H1 (cell line): ENCODE data around the gene STK32C. TPM values are rescaled to one million over a fixed set of nuclear protein-coding genes. Genes with fewer than 3 reads are reported as not detected.

ENCODE experiments used
- CTCF ChIA-PET: fragments of 300-600 bp; sonication (Branson Sonifier 250); formaldehyde crosslinking; loops from one replicate; lab custom pipeline; 2021; ENCODE audit not compliant: partially characterized antibody; lab: Charles Lee
- POLR2A ChIA-PET: fragments of 300-600 bp; sonication (Branson Sonifier 250); formaldehyde crosslinking; loops from one replicate; lab custom pipeline; 2021; ENCODE audit warnings: inconsistent platforms; ENCODE audit not compliant: partially characterized antibody; lab: Charles Lee
- DNase-seq, 2 experiments: peaks; one replicate each; pipeline versions ENCODE4 v3.0.0 to v3.0.0-alpha.2; 2010 to 2022; ENCODE audit warnings: low spot score in 2 of 2, low read depth in 1 of 2, mixed read lengths in 1 of 2
- FAIRE-seq: peaks from 2 replicates; lab custom pipeline; 2011; peaks lifted over from hg19 to GRCh38; lab: Jason Lieb, UNC
- H2AFZ ChIP-seq: 2 replicates; pipeline ENCODE4 v1.8.1; 2012; ENCODE audit warnings: low read length, inconsistent platforms
- H2AK5ac ChIP-seq: 2 replicates; pipeline ENCODE4 v1.6.1; 2013; ENCODE audit warnings: low read depth, low read length
- H2BK120ac ChIP-seq: replicated peaks from 2 replicates; pipeline ENCODE3; 2013; ENCODE audit warnings: low read depth, low read length, inconsistent platforms
- H2BK12ac ChIP-seq: 2 replicates; pipeline ENCODE4 v1.6.1; 2013; ENCODE audit warnings: low read depth, low read length
- H2BK15ac ChIP-seq: 2 replicates; pipeline ENCODE4 v1.6.1; 2013; ENCODE audit warnings: low read length
- H2BK20ac ChIP-seq: 2 replicates; pipeline ENCODE4 v1.6.1; 2013; ENCODE audit warnings: low read length
- H2BK5ac ChIP-seq: 2 replicates; pipeline ENCODE4 v1.6.1; 2013; ENCODE audit warnings: low read depth, low read length
- H3K14ac ChIP-seq: 2 replicates; pipeline ENCODE4 v1.6.1; 2013; ENCODE audit warnings: inconsistent platforms; ENCODE audit not compliant: insufficient read length
- H3K18ac ChIP-seq: 2 replicates; pipeline ENCODE4 v1.6.1; 2013; ENCODE audit warnings: low read length; ENCODE audit errors: extremely low read depth
- H3K23ac ChIP-seq: 2 replicates; pipeline ENCODE4 v1.6.1; 2013; ENCODE audit warnings: inconsistent platforms; ENCODE audit not compliant: insufficient read length
- H3K23me2 ChIP-seq: 2 replicates; pipeline ENCODE4 v1.6.1; 2013; ENCODE audit warnings: low read depth, low read length
- H3K27ac ChIP-seq: 2 replicates; pipeline ENCODE4 v1.6.1; 2011; ENCODE audit warnings: low read depth, low read length, inconsistent platforms
- H3K27me3 ChIP-seq, 4 experiments: replicated peaks in 1 of 4; 1 replicate in 1 of 4; 2 replicates in 3 of 4; pipeline versions ENCODE4 v1.6.1 to v1.8.1; 2011 to 2013; ENCODE audit warnings: low read length in 3 of 4, mild to moderate bottlenecking in 3 of 4, inconsistent platforms in 2 of 4, mixed read lengths in 2 of 4, moderate library complexity in 1 of 4; ENCODE audit not compliant: control insufficient read depth in 3 of 4, insufficient read depth in 3 of 4; ENCODE audit errors: extremely low read depth in 1 of 4
- H3K36me3 ChIP-seq, 4 experiments: 2 replicates each; pipeline versions ENCODE4 v1.6.1 to v1.8.1; 2011 to 2013; ENCODE audit warnings: mild to moderate bottlenecking in 4 of 4, low read length in 3 of 4, moderate library complexity in 2 of 4, control low read depth in 1 of 4, inconsistent platforms in 1 of 4; ENCODE audit not compliant: insufficient read depth in 4 of 4, control insufficient read depth in 2 of 4
- H3K4ac ChIP-seq: replicated peaks from 2 replicates; pipeline ENCODE3; 2013; ENCODE audit warnings: low read length, low read depth, mixed read lengths, inconsistent platforms; ENCODE audit not compliant: insufficient read length
- H3K4me1 ChIP-seq, 4 experiments: replicated peaks in 1 of 4; 1 replicate in 1 of 4; 2 replicates in 3 of 4; pipeline versions ENCODE4 v1.6.1 to v1.8.1; 2011 to 2013; ENCODE audit warnings: low read length in 3 of 4, inconsistent platforms in 2 of 4, mixed read lengths in 1 of 4; ENCODE audit not compliant: insufficient read depth in 4 of 4, control insufficient read depth in 3 of 4
- H3K4me2 ChIP-seq, 2 experiments: 2 replicates each; pipeline versions ENCODE4 v1.6.1 to v1.8.1; 2011 to 2013; ENCODE audit warnings: low read depth in 2 of 2, low read length in 2 of 2, control low read depth in 1 of 2, inconsistent platforms in 1 of 2, mild to moderate bottlenecking in 1 of 2; ENCODE audit not compliant: insufficient read depth in 1 of 2
- H3K4me3 ChIP-seq, 4 experiments: fragments of 200-600, 300-600 bp in 1 of 4; sonication (generic), shearing (Covaris generic), sonication (Bioruptor Twin) in 1 of 4; 2 replicates each; pipeline versions ENCODE4 v1.5.1 to v1.8.1; 2011 to 2016; ENCODE audit warnings: low read length in 4 of 4, low read depth in 3 of 4, control low read depth in 2 of 4, inconsistent platforms in 2 of 4, mild to moderate bottlenecking in 2 of 4, mixed read lengths in 1 of 4, moderate library complexity in 1 of 4; ENCODE audit not compliant: insufficient read depth in 2 of 4; ENCODE audit errors: extremely low read depth in 1 of 4
- H3K56ac ChIP-seq: replicated peaks from 2 replicates; pipeline ENCODE3; 2013; ENCODE audit warnings: low read depth, mild to moderate bottlenecking, mixed read lengths, low read length, inconsistent platforms; ENCODE audit not compliant: insufficient read length
- H3K79me1 ChIP-seq: 2 replicates; pipeline ENCODE4 v1.6.1; 2013; ENCODE audit warnings: low read depth, low read length, control low read depth
- H3K79me2 ChIP-seq, 2 experiments: 2 replicates each; pipeline versions ENCODE4 v1.6.1 to v1.8.1; 2012 to 2013; ENCODE audit warnings: low read length in 2 of 2, mild to moderate bottlenecking in 2 of 2, inconsistent platforms in 1 of 2; ENCODE audit not compliant: insufficient read depth in 2 of 2, control insufficient read depth in 1 of 2
- H3K9ac ChIP-seq, 4 experiments: replicated peaks in 1 of 4; 1 replicate in 1 of 4; 2 replicates in 3 of 4; pipeline versions ENCODE4 v1.6.1 to v1.8.1; 2011 to 2013; ENCODE audit warnings: low read depth in 3 of 4, low read length in 3 of 4, control low read depth in 2 of 4, mild to moderate bottlenecking in 2 of 4, moderate library complexity in 2 of 4, inconsistent platforms in 1 of 4; ENCODE audit errors: extremely low read depth in 1 of 4
- H3K9me3 ChIP-seq, 2 experiments: 2 replicates each; pipeline versions ENCODE4 v1.6.1 to v1.8.1; 2012 to 2013; ENCODE audit warnings: mild to moderate bottlenecking in 2 of 2, moderate library complexity in 2 of 2, control low read depth in 1 of 2, inconsistent platforms in 1 of 2, low read depth in 1 of 2, low read length in 1 of 2, mixed read lengths in 1 of 2; ENCODE audit not compliant: insufficient read depth in 2 of 2
- H4K20me1 ChIP-seq, 2 experiments: replicated peaks in 1 of 2; 2 replicates each; pipeline versions ENCODE3 to v1.8.1; 2011 to 2013; ENCODE audit warnings: inconsistent platforms in 2 of 2, low read length in 2 of 2, mild to moderate bottlenecking in 1 of 2; ENCODE audit not compliant: insufficient read depth in 2 of 2, control insufficient read depth in 1 of 2
- H4K5ac ChIP-seq: 2 replicates; pipeline ENCODE4 v1.6.1; 2013; ENCODE audit warnings: low read length, low read depth, mixed read lengths, inconsistent platforms; ENCODE audit not compliant: insufficient read length
- H4K8ac ChIP-seq: 2 replicates; pipeline ENCODE4 v1.8.0; 2013; ENCODE audit warnings: mild to moderate bottlenecking, moderate library complexity, low read length, inconsistent platforms; ENCODE audit not compliant: insufficient read depth; ENCODE audit errors: extremely low read depth
- H4K91ac ChIP-seq: replicated peaks from 2 replicates; pipeline ENCODE3; 2013; ENCODE audit warnings: low read length, mixed read lengths, inconsistent platforms; ENCODE audit not compliant: insufficient read length
- CREB1 ChIP-seq: IDR thresholded peaks from 2 replicates; pipeline ENCODE4 v1.6.1; 2012; ENCODE audit warnings: inconsistent platforms
- WGBS, 2 experiments: shearing (Covaris generic) in 1 of 2; methylation state at CpG; one replicate each; pipeline versions ENCODE4 v1.1.6 to v1.1.7; 2013 to 2015; ENCODE audit warnings: low lambda C conversion rate in 2 of 2, mixed read lengths in 2 of 2, inconsistent platforms in 1 of 2, low coverage in 1 of 2, missing lambda C conversion rate in 1 of 2; ENCODE audit not compliant: insufficient replicate concordance in 2 of 2, insufficient coverage in 1 of 2, insufficient read length in 1 of 2; ENCODE audit errors: extremely low coverage in 1 of 2, missing lambda C conversion rate in 1 of 2; 5-methylcytosine and 5-hydroxymethylcytosine counted together
- polyA plus RNA-seq, 7 experiments: library from polyadenylated mRNA; depleted of rRNA in 3 of 7; stranded (reverse) in 5 of 7; unstranded in 2 of 7; fragments of >200 nt in 5 of 7; fragments of 200-250 nt in 2 of 7; gene quantifications; 1 replicate in 5 of 7; 2 replicates in 1 of 7; 4 replicates in 1 of 7; pipeline versions ENCODE4 v1.2.1 to v1.2.3, GENCODE V29; 2011 to 2013; ENCODE audit warnings: missing spikeins in 2 of 7, mixed read lengths in 2 of 7
- total RNA-seq: library from RNA; stranded (reverse); fragmentation: NEBNext Ultra II Directional; extraction: Animal tissue kit (Norgen Biotek cat#: 25700); gene quantifications from 2 replicates; pipeline ENCODE4 v1.2.1, GENCODE V29; 2021

STK32C gene
- total and polyA plus RNA-seq, 2 of the 8 experiments (the other 6 are each of a cell fraction or from before 2014, with no cell fraction given), result 10.6 to 15.6 TPM

GRCh38 chr10:132167976-132168375 lies 139.8 kb downstream of the STK32C start:
- H4K8ac ChIP-seq, result no peak overlapping the region
- no peak overlapping the region for H3K18ac ChIP-seq
- H3K23ac ChIP-seq, result no peak overlapping the region
- no peaks in the 10 kb centered on the region for H3K79me1 ChIP-seq
- no peak overlapping the region for H3K4me2 ChIP-seq
- ChIA-PET POLR2A (no interaction called here), CTCF (interaction anchor here (0.7 to 1.2 kb wide), 2 partner anchors 15 to 25 kb away, joined by 3 to 6 read pairs; no protein-coding TSS in a partner anchor)
- H3K14ac ChIP-seq, result no peak overlapping the region
- H4K91ac ChIP-seq, result no peak overlapping the region
- H2AK5ac ChIP-seq, result no peak overlapping the region
- no peak overlapping the region for H2BK20ac ChIP-seq
- no peak for FAIRE-seq
- H3K9me3 ChIP-seq, result no peaks in the 10 kb centered on the region
- H3K4me3 ChIP-seq, result no peak overlapping the region
- no peaks in the 10 kb centered on the region for H3K36me3 ChIP-seq
- no peak overlapping the region for H2BK120ac ChIP-seq
- no peak overlapping the region for H3K27ac ChIP-seq
- no peaks in the 10 kb centered on the region; a peak in 2 of 7 replicates for H3K27me3 ChIP-seq
- H3K23me2 ChIP-seq, result peaks cover 3% of the 10 kb centered on the region; the same call in 1 of the 2 replicates
- H2AFZ ChIP-seq, result no peak overlapping the region
- no peak overlapping the region for H4K5ac ChIP-seq
- DNase-seq, result no peak
- no peak overlapping the region for H3K56ac ChIP-seq
- WGBS, 2 experiments, result 100% methylated on average over 9 of the region's 17 CpGs; no CpG with 5 or more reads in 1 of the 2 experiments
- no peak overlapping the region for H3K9ac ChIP-seq
- H3K4ac ChIP-seq, result no peak overlapping the region
- H2BK5ac ChIP-seq, result no peak overlapping the region
- no peaks in the 10 kb centered on the region for H3K79me2 ChIP-seq
- no peak overlapping the region for H2BK12ac ChIP-seq
- H4K20me1 ChIP-seq, result no peaks in the 10 kb centered on the region
- peaks cover 0 to 12% (median 7%) of the 10 kb centered on the region in 4 experiments; a peak in 5 of 7 replicates for H3K4me1 ChIP-seq
- no peak overlapping the region for H2BK15ac ChIP-seq
- TF ChIP-seq CREB1, result no peak
